DOHH2 (cell line): ENCODE measurements around the gene CXorf58.

Experiments
- EZH2phosphoT487 ChIP-seq: fragments of 200-600 bp; sonication (generic); IDR thresholded peaks from 2 replicates; pipeline ENCODE4 v1.6.1; 2017; ENCODE audit warnings: borderline replicate concordance, mild to moderate bottlenecking, antibody characterized with exemption, low read length, moderate library complexity, mixed read lengths
- TF ChIP-seq, protein P1 (sequence below): fragments of 200-600 bp; sonication (generic); IDR thresholded peaks from one replicate; pipeline ENCODE4 v1.5.1; 2014; ENCODE audit warnings: antibody characterized with exemption, mild to moderate bottlenecking, low read depth, low read length; ENCODE audit not compliant: poor library complexity, severe bottlenecking

- TF ChIP-seq, protein P1, sequence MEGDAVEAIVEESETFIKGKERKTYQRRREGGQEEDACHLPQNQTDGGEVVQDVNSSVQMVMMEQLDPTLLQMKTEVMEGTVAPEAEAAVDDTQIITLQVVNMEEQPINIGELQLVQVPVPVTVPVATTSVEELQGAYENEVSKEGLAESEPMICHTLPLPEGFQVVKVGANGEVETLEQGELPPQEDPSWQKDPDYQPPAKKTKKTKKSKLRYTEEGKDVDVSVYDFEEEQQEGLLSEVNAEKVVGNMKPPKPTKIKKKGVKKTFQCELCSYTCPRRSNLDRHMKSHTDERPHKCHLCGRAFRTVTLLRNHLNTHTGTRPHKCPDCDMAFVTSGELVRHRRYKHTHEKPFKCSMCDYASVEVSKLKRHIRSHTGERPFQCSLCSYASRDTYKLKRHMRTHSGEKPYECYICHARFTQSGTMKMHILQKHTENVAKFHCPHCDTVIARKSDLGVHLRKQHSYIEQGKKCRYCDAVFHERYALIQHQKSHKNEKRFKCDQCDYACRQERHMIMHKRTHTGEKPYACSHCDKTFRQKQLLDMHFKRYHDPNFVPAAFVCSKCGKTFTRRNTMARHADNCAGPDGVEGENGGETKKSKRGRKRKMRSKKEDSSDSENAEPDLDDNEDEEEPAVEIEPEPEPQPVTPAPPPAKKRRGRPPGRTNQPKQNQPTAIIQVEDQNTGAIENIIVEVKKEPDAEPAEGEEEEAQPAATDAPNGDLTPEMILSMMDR: no peak
- TF ChIP-seq EZH2phosphoT487: no peak
These were observed 18.2 kb downstream of the CXorf58 start for GRCh38 chrX:23926015-23926414.
